Stimulated activated memory B cell treated with anti-CD40 and anti-IgM and Interleukin-4, amounts not matched to agents 10 μg/mL and 1 μg/mL and 100 μg/mL, for 72 hours (primary cell): Measurements from ENCODE around the gene GRPEL1.
A peak's percentile ranks its signal among the peaks of the same experiment; 100 is the strongest.

Source experiments
- ATAC-seq: fragments of 150-1000 bp; cut with Tn5 transposase; 2 replicates; pipeline ENCODE4 v1.10.0; 2021
- H3K27ac Mint-ChIP-seq: one replicate; pipeline ENCODE4 v1.8.0; 2022; ENCODE audit warnings: mild to moderate bottlenecking, mixed read lengths
- H3K27me3 Mint-ChIP-seq: one replicate; pipeline ENCODE4 v1.8.0; 2022; ENCODE audit warnings: mixed read lengths
- H3K36me3 Mint-ChIP-seq: one replicate; pipeline ENCODE4 v1.8.0; 2022; ENCODE audit warnings: mixed read lengths
- H3K4me1 Mint-ChIP-seq: one replicate; pipeline ENCODE4 v1.8.0; 2022; ENCODE audit warnings: mixed read lengths
- H3K4me3 Mint-ChIP-seq: one replicate; pipeline ENCODE4 v1.8.0; 2022; ENCODE audit warnings: mild to moderate bottlenecking, moderate library complexity, mixed read lengths
- H3K9me3 Mint-ChIP-seq: one replicate; pipeline ENCODE4 v1.8.0; 2022; ENCODE audit warnings: mixed read lengths

GRPEL1 gene

DNA sequence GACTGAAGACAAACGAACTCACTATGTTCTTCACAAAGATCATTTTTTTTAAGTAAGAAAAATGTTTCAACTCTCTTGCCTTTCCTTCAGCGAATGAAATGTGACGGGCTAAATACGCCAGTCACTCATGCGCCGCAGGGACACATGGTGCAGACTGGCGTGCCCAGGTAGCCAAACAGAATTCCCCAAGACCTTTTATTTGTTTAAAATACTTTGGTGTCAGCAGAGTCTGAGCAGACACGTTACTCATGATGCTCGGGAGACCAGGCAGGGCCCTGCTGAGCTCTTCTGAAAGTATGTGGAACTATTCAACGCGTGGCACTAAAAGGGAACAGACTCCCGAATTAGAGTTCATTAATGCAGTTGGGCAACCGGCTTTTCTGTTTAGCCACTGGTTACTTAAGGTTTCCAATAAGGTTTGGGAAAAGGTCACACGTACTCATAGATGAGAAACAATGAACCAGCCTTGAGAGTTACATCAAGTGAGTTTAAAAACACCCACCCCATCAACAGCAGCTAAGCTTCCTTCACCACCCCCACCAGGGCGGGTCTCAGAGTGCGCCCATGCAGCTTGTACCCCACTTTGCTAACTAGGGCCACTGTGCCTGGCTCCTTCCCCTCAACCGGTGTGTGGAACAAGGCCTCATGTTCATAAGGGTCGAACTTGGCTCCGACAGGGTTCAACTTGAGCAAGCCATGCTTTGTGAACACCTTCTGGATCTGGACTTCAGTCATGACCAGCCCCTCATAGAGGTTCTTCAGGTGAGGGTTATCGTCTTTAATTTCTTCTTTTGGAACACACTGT, 7.3 kb downstream of the GRPEL1 start:
- H3K4me1 Mint-ChIP-seq, result peaks cover 26% of the 10 kb centered on the region
- H3K9me3 Mint-ChIP-seq, result no peaks in the 10 kb centered on the region
- H3K27ac Mint-ChIP-seq, result no peak overlapping the region
- no peak overlapping the region for H3K4me3 Mint-ChIP-seq
- peaks cover 25% of the 10 kb centered on the region for H3K36me3 Mint-ChIP-seq
- no peaks in the 10 kb centered on the region for H3K27me3 Mint-ChIP-seq
- no peak for ATAC-seq

GRCh38 chr4:7059662-7060061, 8.2 kb downstream of the GRPEL1 start:
- Mint-ChIP-seq H3K27me3 (no peaks in the 10 kb centered on the region), H3K4me1 (peaks cover 17% of the 10 kb centered on the region), H3K9me3 (no peaks in the 10 kb centered on the region), H3K27ac (no peak overlapping the region), H3K36me3 (peaks cover 33% of the 10 kb centered on the region), H3K4me3 (no peak overlapping the region)
- ATAC-seq, result no peak

GRCh38 chr4:7058792-7059191, 9.1 kb downstream of the GRPEL1 start:
- Mint-ChIP-seq H3K9me3 (no peaks in the 10 kb centered on the region), H3K4me3 (no peak overlapping the region), H3K27me3 (no peaks in the 10 kb centered on the region), H3K36me3 (peaks cover 38% of the 10 kb centered on the region), H3K4me1 (peaks cover 12% of the 10 kb centered on the region), H3K27ac (peak overlapping the region; percentile 80)
- ATAC-seq, result no peak

DNA sequence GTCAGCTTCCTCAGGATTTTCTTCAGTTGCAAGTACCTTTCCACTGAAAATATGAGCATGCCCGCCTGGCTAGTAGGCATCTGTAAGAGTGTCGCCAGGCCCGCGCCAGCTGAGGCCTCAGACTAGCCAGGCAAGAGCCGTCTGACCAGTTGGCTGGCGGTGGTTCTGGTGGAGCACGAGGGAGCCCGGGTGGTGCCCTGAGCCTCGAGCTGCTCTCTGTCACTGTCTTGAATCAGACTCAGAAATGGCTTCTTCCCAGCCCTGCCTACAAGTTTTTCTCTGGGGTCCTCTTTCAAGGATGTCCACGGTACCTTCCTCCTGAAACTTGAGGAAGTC, 11.9 kb downstream of the GRPEL1 start:
- Mint-ChIP-seq H3K9me3 (no peaks in the 10 kb centered on the region), H3K4me1 (peaks cover 8% of the 10 kb centered on the region), H3K27ac (no peak overlapping the region), H3K4me3 (no peak overlapping the region), H3K27me3 (no peaks in the 10 kb centered on the region), H3K36me3 (peaks cover 21% of the 10 kb centered on the region)
- ATAC-seq, result no peak

- H3K27me3 Mint-ChIP-seq, result no peaks in the 10 kb centered on the region
- H3K4me1 Mint-ChIP-seq, result peaks cover 8% of the 10 kb centered on the region
- H3K9me3 Mint-ChIP-seq, result no peaks in the 10 kb centered on the region
- no peak for ATAC-seq
- no peak overlapping the region for H3K4me3 Mint-ChIP-seq
- peaks cover 19% of the 10 kb centered on the region for H3K36me3 Mint-ChIP-seq
- no peak overlapping the region for H3K27ac Mint-ChIP-seq
Measured at GRCh38 chr4:7055111-7055989, 12.5 kb downstream of the GRPEL1 start.

- no peak for ATAC-seq
- Mint-ChIP-seq H3K36me3 (peaks cover 19% of the 10 kb centered on the region), H3K9me3 (no peaks in the 10 kb centered on the region), H3K27ac (no peak overlapping the region), H3K27me3 (no peaks in the 10 kb centered on the region), H3K4me1 (peaks cover 15% of the 10 kb centered on the region), H3K4me3 (no peak overlapping the region)
Measured at GRCh38 chr4:7054106-7054880, 13.6 kb downstream of the GRPEL1 start.

- H3K27ac Mint-ChIP-seq, result no peak overlapping the region
- peaks cover 24% of the 10 kb centered on the region for H3K36me3 Mint-ChIP-seq
- no peak for ATAC-seq
- no peaks in the 10 kb centered on the region for H3K9me3 Mint-ChIP-seq
- no peaks in the 10 kb centered on the region for H3K27me3 Mint-ChIP-seq
- H3K4me3 Mint-ChIP-seq, result no peak overlapping the region
- H3K4me1 Mint-ChIP-seq, result peaks cover 12% of the 10 kb centered on the region
Measured at GRCh38 chr4:7052923-7053715, 14.7 kb downstream of the GRPEL1 start.

DNA sequence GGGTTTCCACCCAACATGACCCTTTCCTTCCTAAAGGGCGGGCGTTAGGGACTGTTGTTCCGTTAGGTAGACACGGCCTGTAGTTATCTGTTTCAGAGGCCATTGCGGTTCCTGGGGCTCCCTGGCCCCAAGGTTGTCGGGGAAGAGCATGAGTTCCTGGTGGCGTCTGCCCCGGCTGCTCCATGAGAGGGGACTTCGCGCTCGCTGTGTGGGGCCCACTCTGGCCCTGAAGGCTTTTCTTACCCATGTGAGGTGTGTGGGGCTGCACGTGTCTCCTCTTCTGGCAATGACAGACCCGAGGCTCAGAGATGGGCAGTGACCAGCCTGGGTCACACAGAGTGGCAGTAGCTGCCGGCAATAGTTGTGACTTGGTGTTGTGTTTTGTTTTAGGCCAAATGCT, 15.6 kb downstream of the GRPEL1 start:
- Mint-ChIP-seq H3K27ac (no peak overlapping the region), H3K4me1 (peaks cover 14% of the 10 kb centered on the region), H3K36me3 (peaks cover 26% of the 10 kb centered on the region), H3K27me3 (no peaks in the 10 kb centered on the region), H3K9me3 (no peaks in the 10 kb centered on the region), H3K4me3 (no peak overlapping the region)
- ATAC-seq, result no peak

GRCh38 chr4:7051905-7052304, 16.0 kb downstream of the GRPEL1 start:
- no peaks in the 10 kb centered on the region for H3K27me3 Mint-ChIP-seq
- peaks cover 30% of the 10 kb centered on the region for H3K36me3 Mint-ChIP-seq
- H3K27ac Mint-ChIP-seq, result no peak overlapping the region
- H3K9me3 Mint-ChIP-seq, result no peaks in the 10 kb centered on the region
- H3K4me1 Mint-ChIP-seq, result peaks cover 18% of the 10 kb centered on the region
- no peak for ATAC-seq
- H3K4me3 Mint-ChIP-seq, result no peak overlapping the region

DNA sequence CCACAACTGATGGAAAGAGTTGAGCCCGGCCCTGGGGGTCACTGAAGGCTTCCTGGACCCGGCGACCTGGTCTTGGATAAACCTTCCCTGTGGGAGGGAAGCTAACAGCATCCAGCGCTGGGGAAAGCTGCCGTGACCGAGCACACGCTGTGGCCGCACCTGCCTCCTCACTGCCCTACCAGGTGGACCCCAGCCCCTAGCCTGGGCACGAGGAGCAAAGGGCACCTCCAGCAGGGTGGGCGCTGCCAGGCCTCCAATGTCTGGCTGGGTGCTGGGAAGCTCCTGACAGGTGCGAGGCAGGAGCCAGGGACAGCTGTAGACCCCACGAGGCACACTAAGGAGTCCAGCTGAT, 16.7 kb downstream of the GRPEL1 start:
- no peak for ATAC-seq
- no peaks in the 10 kb centered on the region for H3K9me3 Mint-ChIP-seq
- no peak overlapping the region for H3K4me3 Mint-ChIP-seq
- H3K36me3 Mint-ChIP-seq, result peaks cover 30% of the 10 kb centered on the region
- no peak overlapping the region for H3K27ac Mint-ChIP-seq
- H3K27me3 Mint-ChIP-seq, result no peaks in the 10 kb centered on the region
- H3K4me1 Mint-ChIP-seq, result peaks cover 26% of the 10 kb centered on the region

DNA sequence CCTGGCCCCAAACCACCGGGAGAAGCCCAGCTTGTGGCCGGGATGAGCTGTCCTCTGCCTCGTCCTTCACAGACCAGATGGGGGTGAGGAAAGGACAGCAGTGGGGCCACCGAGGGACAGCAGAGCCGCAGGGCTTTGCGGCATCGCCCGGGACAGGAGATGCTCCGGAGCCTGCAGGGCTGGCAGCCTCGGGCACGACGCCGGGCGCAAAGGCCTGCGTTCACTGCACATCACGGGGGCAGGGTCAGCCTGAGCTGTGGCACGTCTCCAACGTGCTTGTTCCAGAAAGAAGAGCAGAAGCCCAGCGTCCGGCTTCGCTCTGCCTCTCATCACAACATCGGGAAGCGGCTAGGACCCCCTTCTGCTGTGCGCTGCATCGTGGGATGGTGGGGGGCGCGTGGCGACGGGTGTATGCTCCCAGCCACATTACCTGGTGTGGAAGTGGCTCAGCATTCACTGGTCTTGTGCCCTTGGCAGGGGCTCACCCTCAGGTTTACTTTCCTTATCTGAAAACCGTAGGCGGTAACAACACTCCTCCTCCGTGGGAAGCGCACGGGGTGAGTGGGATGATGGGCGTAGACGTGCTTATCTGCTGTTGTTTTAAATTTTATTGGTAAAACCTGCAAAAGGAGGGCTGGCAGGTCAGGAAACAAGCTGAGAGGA, 17.3 kb downstream of the GRPEL1 start:
- no peak for ATAC-seq
- Mint-ChIP-seq H3K4me1 (peaks cover 31% of the 10 kb centered on the region), H3K9me3 (no peaks in the 10 kb centered on the region), H3K4me3 (no peak overlapping the region), H3K27ac (no peak overlapping the region), H3K36me3 (peaks cover 31% of the 10 kb centered on the region), H3K27me3 (no peaks in the 10 kb centered on the region)

- Mint-ChIP-seq H3K27me3 (no peaks in the 10 kb centered on the region), H3K4me1 (peaks cover 40% of the 10 kb centered on the region), H3K27ac (no peak overlapping the region), H3K36me3 (peaks cover 28% of the 10 kb centered on the region), H3K4me3 (no peak overlapping the region), H3K9me3 (no peaks in the 10 kb centered on the region)
- no peak for ATAC-seq
Measured at GRCh38 chr4:7049739-7050138, 18.1 kb downstream of the GRPEL1 start.

- H3K36me3 Mint-ChIP-seq, result peaks cover 24% of the 10 kb centered on the region
Measured at GRCh38 chr4:7049295-7049694, 18.6 kb downstream of the GRPEL1 start.

GRCh38 chr4:7048642-7049041, 19.2 kb downstream of the GRPEL1 start:
- H3K4me1 Mint-ChIP-seq, result peaks cover 49% of the 10 kb centered on the region
- H3K27me3 Mint-ChIP-seq, result no peaks in the 10 kb centered on the region
- ATAC-seq, result no peak
- no peaks in the 10 kb centered on the region for H3K9me3 Mint-ChIP-seq
- H3K36me3 Mint-ChIP-seq, result peaks cover 17% of the 10 kb centered on the region
- H3K27ac Mint-ChIP-seq, result no peak overlapping the region
- H3K4me3 Mint-ChIP-seq, result no peak overlapping the region

More at GRCh38 chr4:7049295-7049694, 18.6 kb downstream of the GRPEL1 start:
- H3K4me3 Mint-ChIP-seq, result no peak overlapping the region
- peaks cover 44% of the 10 kb centered on the region for H3K4me1 Mint-ChIP-seq
- no peak overlapping the region for H3K27ac Mint-ChIP-seq
- ATAC-seq, result no peak
- no peaks in the 10 kb centered on the region for H3K9me3 Mint-ChIP-seq
- no peaks in the 10 kb centered on the region for H3K27me3 Mint-ChIP-seq
